K562 (cell line): ENCODE data around the gene DUS1L. TPM values are rescaled to one million over a fixed set of nuclear protein-coding genes. Genes with fewer than 3 reads are reported as not detected.

Experiments
- BCL6 ChIP-seq: fragments of 250-450 bp; sonication (Bioruptor Pico); IDR thresholded peaks from 2 replicates; pipeline ENCODE4 v1.4.0; 2020
- BRCA1 ChIP-seq, 2 experiments: fragments of 450-650 bp in 1 of 2; sonication (generic) in 1 of 2; formaldehyde crosslinking in 1 of 2; IDR thresholded peaks; 2 replicates each; pipeline versions ENCODE4 v1.5.0 to v1.6.1; 2017 to 2020; ENCODE audit warnings: mild to moderate bottlenecking in 1 of 2, missing genetic modification reagents in 1 of 2
- CREM ChIP-seq: IDR thresholded peaks from 2 replicates; pipeline ENCODE4 v1.6.1; 2014; ENCODE audit warnings: antibody characterized with exemption, low read depth
- CXXC5 ChIP-seq: fragments of 250-450 bp; sonication (Bioruptor Pico); IDR thresholded peaks from 2 replicates; pipeline ENCODE4 v1.8.0; 2022; ENCODE audit warnings: inconsistent platforms, mild to moderate bottlenecking, moderate library complexity
- E2F1 ChIP-seq: sonication (generic); formaldehyde crosslinking; IDR thresholded peaks from 2 replicates; pipeline ENCODE4 v1.8.1; 2023; ENCODE audit warnings: mild to moderate bottlenecking, missing genetic modification reagents, moderate library complexity
- ETV1 ChIP-seq: fragments of 450-650 bp; conservative IDR thresholded peaks from 2 replicates; pipeline ENCODE4 v1.6.1; 2016; ENCODE audit warnings: missing genetic modification characterization, control low read depth, low read depth, missing compliant biosample characterization
- EZH2 ChIP-seq: IDR thresholded peaks from 2 replicates; pipeline ENCODE4 v1.6.1; 2012; ENCODE audit warnings: low read depth, mild to moderate bottlenecking, inconsistent platforms, low read length, borderline replicate concordance
- GABPA ChIP-seq: fragments of 200-800 bp; sonication (Bioruptor generic); conservative IDR thresholded peaks from 2 replicates; pipeline ENCODE4 v1.6.1; 2016; ENCODE audit warnings: low read depth, missing genetic modification characterization, missing compliant biosample characterization
- GATAD2B ChIP-seq: fragments of 450-650 bp; IDR thresholded peaks from 2 replicates; pipeline ENCODE4 v1.6.1; 2017; ENCODE audit warnings: mild to moderate bottlenecking, borderline replicate concordance
- GTF2E2 ChIP-seq: fragments of 200-800 bp; sonication (Bioruptor generic); IDR thresholded peaks from 2 replicates; pipeline ENCODE4 v1.6.1; 2016; ENCODE audit warnings: missing genetic modification characterization, missing compliant biosample characterization
- HMG20B ChIP-seq: fragments of 250-450 bp; sonication (Bioruptor Pico); IDR thresholded peaks from 2 replicates; pipeline ENCODE4 v1.5.0; 2021; ENCODE audit warnings: mild to moderate bottlenecking
- HNRNPLL ChIP-seq: fragments of 200-400 bp; formaldehyde crosslinking; IDR thresholded peaks from 2 replicates; pipeline ENCODE4 v1.6.1; 2017; ENCODE audit warnings: low read length, low read depth, mild to moderate bottlenecking; ENCODE audit not compliant: poor library complexity, severe bottlenecking
- MBD2 ChIP-seq: sonication (generic); IDR thresholded peaks from 2 replicates; pipeline ENCODE4 v1.6.1; 2016; ENCODE audit warnings: low read depth, borderline replicate concordance
- PHF8 ChIP-seq: fragments of 200-600 bp; sonication (generic); IDR thresholded peaks from 2 replicates; pipeline ENCODE4 v1.6.1; 2012; ENCODE audit warnings: mixed run types, mild to moderate bottlenecking, inconsistent platforms, low read length, moderate library complexity, borderline replicate concordance
- PREB ChIP-seq: sonication (generic); formaldehyde crosslinking; IDR thresholded peaks from 2 replicates; pipeline ENCODE4 v1.8.1; 2023; ENCODE audit warnings: mild to moderate bottlenecking, missing genetic modification reagents
- SIX5 ChIP-seq, 2 experiments: IDR thresholded peaks; 2 replicates each; pipeline ENCODE4 v1.6.1; 2011; ENCODE audit warnings: low read length in 2 of 2, borderline replicate concordance in 1 of 2, low read depth in 1 of 2, mild to moderate bottlenecking in 1 of 2, moderate library complexity in 1 of 2; ENCODE audit not compliant: insufficient read depth in 1 of 2
- SP1 ChIP-seq: sonication (generic); formaldehyde crosslinking; IDR thresholded peaks from 2 replicates; pipeline ENCODE4 v1.8.1; 2022; ENCODE audit warnings: mild to moderate bottlenecking, missing genetic modification reagents
- TSHZ1 ChIP-seq: fragments of 250-450 bp; sonication (Bioruptor Pico); IDR thresholded peaks from 2 replicates; pipeline ENCODE4 v1.4.0; 2020; ENCODE audit warnings: mild to moderate bottlenecking, moderate library complexity
- VEZF1 ChIP-seq: fragments of 200-800 bp; sonication (Bioruptor generic); IDR thresholded peaks from 2 replicates; pipeline ENCODE4 v1.6.1; 2017; ENCODE audit warnings: missing genetic modification characterization, missing compliant biosample characterization
- ZNF780A ChIP-seq: fragments of 250-450 bp; sonication (Bioruptor Pico); IDR thresholded peaks from 2 replicates; pipeline ENCODE4 v1.5.0; 2021; ENCODE audit warnings: mild to moderate bottlenecking
- polyA plus RNA-seq, 8 experiments: library from polyadenylated mRNA; depleted of rRNA in 4 of 8; stranded (reverse) in 5 of 8; unstranded in 3 of 8; fragments of >200 nt; fragmentation: Nextera tagmentation in 2 of 8; fragmentation: Illumina TruSeq in 1 of 8; extraction: Ambion mirVana in 2 of 8; extraction: Trizol in 1 of 8; gene quantifications; 2 replicates each; pipeline versions ENCODE4 v1.2.1 to v1.2.3, GENCODE V29; 2011 to 2014; ENCODE audit warnings: inconsistent platforms in 1 of 8, missing spikeins in 1 of 8
- total RNA-seq, 7 experiments: library from RNA; depleted of rRNA in 6 of 7; stranded (reverse); fragments of >200 nt in 6 of 7; fragmentation: Illumina TruSeq in 2 of 7; extraction: Trizol in 2 of 7; gene quantifications; 2 replicates each; pipeline versions ENCODE4 v1.2.1 to v1.2.3, GENCODE V29; 2011 to 2021; ENCODE audit warnings: low replicate concordance in 1 of 7

DUS1L gene
- total and polyA plus RNA-seq, 9 of the 15 experiments (the other 6 are each of a cell fraction or from before 2014, with no cell fraction given) = 7.8 to 210 (median 83.9) TPM

- TF ChIP-seq GTF2E2 (tag) (no peak), PHF8 (peak; percentile 5; the same call in 1 of the 2 replicates), E2F1 (peak; percentile 78; the same call in 1 of the 2 replicates), BRCA1 (IDR thresholded peaks at IDR 0.05) (no peak), BRCA1 (CRISPR knock-in tag; IDR thresholded peaks at IDR 0.05) (no peak), ETV1 (tag) (no peak), SP1 (CRISPR knock-in tag) (peak; percentile 98), SIX5 (IDR thresholded peaks at IDR 0.05; ENCODE audit: borderline replicate concordance in 1 of 2, insufficient read depth in 1 of 2, low read depth in 1 of 2, low read length in 2 of 2) (peak; percentile 65 to 80), ZNF780A (CRISPR knock-in tag) (no peak), BCL6 (CRISPR knock-in tag) (no peak), EZH2 (no peak), HNRNPLL (peak; percentile 74), PREB (CRISPR knock-in tag) (no peak), VEZF1 (peak; percentile 87), GATAD2B (no peak), CREM (peak; percentile 86), CXXC5 (CRISPR knock-in tag) (peak; percentile 68; the same call in 1 of the 2 replicates), HMG20B (CRISPR knock-in tag) (no peak), TSHZ1 (CRISPR knock-in tag) (no peak), GABPA (tag) (peak; percentile 60), MBD2 (peak; percentile 99)
These were observed 42.6 kb downstream of the DUS1L start, which contains the start of gene LRRC45 (continued) for GRCh38 chr17:82022981-82023446.
